GM12864 (cell line): ENCODE measurements around the gene PRX.

ENCODE experiments used
- DNase-seq: peaks from one replicate; pipeline ENCODE4 v3.0.0-alpha.2; 2011; ENCODE audit warnings: low read depth
- H3K4me3 ChIP-seq: 2 replicates; pipeline ENCODE4 v1.5.1; 2011; ENCODE audit warnings: mild to moderate bottlenecking, low read depth, low read length, control low read depth
- TF ChIP-seq, protein P1 (sequence below): IDR thresholded peaks from 2 replicates; pipeline ENCODE4 v1.5.1; 2011; ENCODE audit warnings: low read depth, mild to moderate bottlenecking, moderate library complexity, low read length, control low read depth, inconsistent platforms; ENCODE audit errors: missing control alignments

PRX gene

DNA sequence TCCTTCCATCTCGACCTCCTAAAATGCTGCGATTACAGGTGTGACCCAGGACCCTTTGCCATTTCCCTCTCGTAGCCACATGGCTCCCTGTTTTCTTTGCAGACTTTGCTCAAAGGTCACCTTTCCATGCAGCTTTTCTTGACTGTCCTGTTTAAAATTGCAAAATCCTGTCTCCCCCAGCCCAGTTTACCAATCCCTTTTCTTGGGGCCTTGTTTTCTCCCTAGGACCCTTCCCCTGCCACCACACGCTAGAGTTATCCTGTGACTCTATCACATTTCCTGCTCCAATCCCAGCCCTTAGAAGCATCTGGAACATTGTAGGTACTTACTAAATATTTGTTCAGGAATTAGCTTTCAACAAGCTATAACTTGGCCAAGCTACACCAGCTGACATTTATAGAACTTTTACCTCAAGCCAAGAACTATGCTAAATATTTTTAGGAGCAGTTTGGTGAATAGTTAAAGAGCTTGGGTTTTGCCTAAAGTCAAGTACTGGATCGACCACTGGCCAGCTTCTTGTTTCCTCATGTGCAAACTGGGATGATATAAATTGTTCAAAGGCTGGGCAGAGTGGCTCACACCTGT lies 40.1 kb upstream of the PRX start:
- no peak overlapping the region for H3K4me3 ChIP-seq
- no peak for DNase-seq
- TF ChIP-seq, protein P1, sequence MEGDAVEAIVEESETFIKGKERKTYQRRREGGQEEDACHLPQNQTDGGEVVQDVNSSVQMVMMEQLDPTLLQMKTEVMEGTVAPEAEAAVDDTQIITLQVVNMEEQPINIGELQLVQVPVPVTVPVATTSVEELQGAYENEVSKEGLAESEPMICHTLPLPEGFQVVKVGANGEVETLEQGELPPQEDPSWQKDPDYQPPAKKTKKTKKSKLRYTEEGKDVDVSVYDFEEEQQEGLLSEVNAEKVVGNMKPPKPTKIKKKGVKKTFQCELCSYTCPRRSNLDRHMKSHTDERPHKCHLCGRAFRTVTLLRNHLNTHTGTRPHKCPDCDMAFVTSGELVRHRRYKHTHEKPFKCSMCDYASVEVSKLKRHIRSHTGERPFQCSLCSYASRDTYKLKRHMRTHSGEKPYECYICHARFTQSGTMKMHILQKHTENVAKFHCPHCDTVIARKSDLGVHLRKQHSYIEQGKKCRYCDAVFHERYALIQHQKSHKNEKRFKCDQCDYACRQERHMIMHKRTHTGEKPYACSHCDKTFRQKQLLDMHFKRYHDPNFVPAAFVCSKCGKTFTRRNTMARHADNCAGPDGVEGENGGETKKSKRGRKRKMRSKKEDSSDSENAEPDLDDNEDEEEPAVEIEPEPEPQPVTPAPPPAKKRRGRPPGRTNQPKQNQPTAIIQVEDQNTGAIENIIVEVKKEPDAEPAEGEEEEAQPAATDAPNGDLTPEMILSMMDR: no peak

DNA sequence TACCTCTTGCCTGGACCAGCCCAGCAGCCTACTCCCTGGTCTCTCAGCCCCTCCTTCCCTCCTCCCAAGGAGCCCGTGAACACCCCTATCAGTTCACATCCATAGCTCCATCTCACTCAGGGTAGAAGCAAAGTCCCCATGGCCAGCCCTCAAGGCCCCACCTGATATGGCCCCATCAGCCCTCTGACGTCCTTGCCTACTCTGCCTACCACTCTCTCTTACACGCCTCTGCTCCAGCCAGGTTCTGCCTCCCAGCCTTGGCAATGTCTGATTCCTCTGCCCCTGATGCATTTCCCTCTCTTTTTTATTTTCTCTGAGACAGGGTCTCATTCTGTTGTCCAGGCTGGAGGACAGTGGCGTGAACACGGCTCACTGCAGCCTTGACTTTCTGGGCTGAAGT lies 38.8 kb upstream of the PRX start:
- TF ChIP-seq, protein P1: no peak
- no peak overlapping the region for H3K4me3 ChIP-seq
- no peak for DNase-seq

DNA sequence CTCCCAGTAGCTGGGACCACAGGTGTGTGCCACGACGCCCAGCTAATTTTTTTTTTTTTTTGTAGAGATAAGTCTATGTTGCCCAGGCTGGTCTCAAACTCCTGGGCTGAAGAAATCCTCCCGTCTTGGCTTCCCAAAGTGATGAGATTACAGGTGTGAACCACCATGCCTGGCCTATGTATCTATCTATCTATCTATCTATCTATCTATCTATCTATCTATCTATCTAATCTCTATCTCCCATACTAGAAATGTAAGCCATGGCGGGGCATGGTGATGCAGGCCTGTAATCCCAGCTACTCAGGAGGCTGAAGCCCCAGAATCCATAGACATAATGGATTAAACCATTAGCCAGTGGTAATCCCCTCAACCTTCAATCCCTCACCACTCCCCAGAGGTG lies 37.5 kb upstream of the PRX start:
- TF ChIP-seq, protein P1: no peak
- no peak for DNase-seq

DNA sequence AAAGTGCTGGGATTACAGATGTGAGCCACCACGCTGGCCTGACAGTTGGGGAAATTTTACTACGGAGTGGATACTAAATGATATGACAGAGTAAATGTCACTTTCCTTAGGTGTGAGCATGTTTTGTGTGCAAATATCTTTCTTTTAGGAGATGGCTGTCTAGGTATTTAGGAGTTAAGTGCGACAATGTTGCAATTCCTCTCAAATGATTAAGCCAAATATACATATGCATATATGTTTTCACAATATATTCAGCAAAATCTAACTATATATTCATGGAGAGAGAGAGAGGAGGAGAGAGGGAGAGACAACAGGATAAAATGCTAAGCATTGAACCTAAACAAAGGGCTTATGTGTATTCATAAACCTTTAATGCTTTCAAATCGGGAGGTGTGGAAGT lies 36.3 kb upstream of the PRX start:
- DNase-seq: no peak
- H3K4me3 ChIP-seq: no peak overlapping the region
- TF ChIP-seq, protein P1: no peak

More for the DNA sequence above, 37.5 kb upstream of the PRX start:
- no peak overlapping the region for H3K4me3 ChIP-seq

DNA sequence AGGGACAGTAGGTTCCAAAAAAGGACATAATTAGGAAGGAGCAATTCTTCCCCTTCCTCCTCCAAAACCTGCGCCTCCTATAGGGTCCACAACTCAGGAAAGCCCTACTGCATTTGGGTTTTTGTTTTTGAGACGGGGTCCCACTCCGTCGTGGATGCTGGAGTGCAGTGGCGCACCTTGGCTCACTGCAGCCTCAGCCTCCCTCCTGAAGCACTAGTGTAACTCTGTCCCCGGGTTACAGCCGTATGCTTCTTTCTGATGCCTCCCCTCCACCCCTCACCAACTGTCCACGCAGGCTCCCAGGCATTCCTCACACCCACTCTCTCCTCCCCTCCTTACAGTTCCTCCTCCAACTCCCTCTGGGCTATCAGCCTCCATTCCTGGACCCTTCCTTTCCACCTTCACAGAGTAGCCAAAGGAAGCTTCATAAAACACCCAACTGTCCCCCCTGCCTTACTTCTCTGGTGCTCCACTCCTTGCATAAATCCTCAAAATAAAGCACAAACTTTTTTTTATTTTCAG lies 33.1 kb upstream of the PRX start:
- no peak overlapping the region for H3K4me3 ChIP-seq
- TF ChIP-seq, protein P1: no peak
- DNase-seq: no peak

DNA sequence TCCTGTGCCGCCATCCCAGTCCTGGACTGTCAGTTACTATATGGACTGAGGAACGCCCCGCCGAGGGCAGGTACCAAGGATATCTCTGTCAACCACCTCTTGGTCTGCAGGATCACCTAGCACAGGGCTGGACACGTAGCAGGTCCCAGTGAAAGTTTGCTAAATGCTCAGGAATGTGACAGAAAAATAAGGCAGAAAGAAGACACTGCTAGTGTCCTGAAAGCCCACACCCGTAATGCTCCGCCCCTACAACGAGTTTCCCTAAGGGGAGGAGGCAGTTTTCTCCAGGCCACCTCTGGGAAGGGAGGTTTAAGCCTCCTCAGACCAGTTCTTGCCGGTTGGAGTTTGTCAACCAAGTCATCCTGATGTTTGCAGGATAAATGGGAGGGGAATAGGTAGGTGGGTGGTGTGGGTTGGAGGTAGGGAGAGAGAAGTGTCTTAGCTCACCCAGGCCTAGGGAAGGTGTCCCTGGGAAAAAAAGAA lies 32.6 kb upstream of the PRX start:
- no peak for DNase-seq
- H3K4me3 ChIP-seq: no peak overlapping the region
- TF ChIP-seq, protein P1: no peak

DNA sequence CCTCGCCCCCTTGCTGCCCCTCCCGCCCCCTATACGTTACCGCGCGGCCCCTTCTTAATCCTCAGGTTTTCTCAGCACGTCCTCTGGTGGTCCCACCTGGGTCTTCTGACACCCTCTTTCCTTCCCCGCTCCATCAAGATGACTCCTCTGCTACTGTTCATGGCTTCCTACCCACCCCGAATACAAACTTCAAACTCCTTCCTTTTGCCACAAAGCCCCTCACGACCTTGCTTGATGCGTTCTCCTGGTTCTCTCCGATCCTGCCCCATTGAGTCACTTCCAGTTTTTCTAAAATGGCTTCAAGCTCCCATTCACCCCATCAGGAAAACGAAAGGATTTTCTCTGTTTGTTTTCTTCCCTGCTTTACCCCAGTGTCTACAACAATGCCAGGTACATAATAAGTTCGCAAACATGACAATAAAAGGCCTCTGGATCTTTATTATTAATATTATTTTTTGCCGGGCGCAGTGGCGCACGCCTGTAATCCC lies 31.7 kb upstream of the PRX start:
- no peak for DNase-seq
- TF ChIP-seq, protein P1: peak; percentile 46
- peak overlapping the region; percentile 98 for H3K4me3 ChIP-seq
